KOPT-K1 (cell line): Measurements from ENCODE around the gene NAV2.
"Not testable (repeated sequence)": the region's sequence is repeated elsewhere in the genome, so short reads cannot be mapped to it uniquely, and the experiment has no call there.

Experiments
- H3K27ac ChIP-seq: fragments of 200-600 bp; sonication (generic); 2 replicates; pipeline ENCODE4 v1.5.1; 2016; ENCODE audit warnings: antibody characterized with exemption, mild to moderate bottlenecking, low read depth, low read length; ENCODE audit not compliant: poor library complexity, severe bottlenecking
- H3K36me3 ChIP-seq: fragments of 200-600 bp; sonication (generic); 2 replicates; pipeline ENCODE4 v1.5.1; 2017; ENCODE audit warnings: antibody characterized with exemption, mild to moderate bottlenecking, low read length, moderate library complexity; ENCODE audit not compliant: insufficient read depth
- H3K9me3 ChIP-seq: fragments of 200-600 bp; sonication (generic); 2 replicates; pipeline ENCODE4 v1.5.1; 2017; ENCODE audit warnings: antibody characterized with exemption, low read length, mild to moderate bottlenecking; ENCODE audit not compliant: insufficient read depth, poor library complexity, severe bottlenecking

NAV2 gene

DNA sequence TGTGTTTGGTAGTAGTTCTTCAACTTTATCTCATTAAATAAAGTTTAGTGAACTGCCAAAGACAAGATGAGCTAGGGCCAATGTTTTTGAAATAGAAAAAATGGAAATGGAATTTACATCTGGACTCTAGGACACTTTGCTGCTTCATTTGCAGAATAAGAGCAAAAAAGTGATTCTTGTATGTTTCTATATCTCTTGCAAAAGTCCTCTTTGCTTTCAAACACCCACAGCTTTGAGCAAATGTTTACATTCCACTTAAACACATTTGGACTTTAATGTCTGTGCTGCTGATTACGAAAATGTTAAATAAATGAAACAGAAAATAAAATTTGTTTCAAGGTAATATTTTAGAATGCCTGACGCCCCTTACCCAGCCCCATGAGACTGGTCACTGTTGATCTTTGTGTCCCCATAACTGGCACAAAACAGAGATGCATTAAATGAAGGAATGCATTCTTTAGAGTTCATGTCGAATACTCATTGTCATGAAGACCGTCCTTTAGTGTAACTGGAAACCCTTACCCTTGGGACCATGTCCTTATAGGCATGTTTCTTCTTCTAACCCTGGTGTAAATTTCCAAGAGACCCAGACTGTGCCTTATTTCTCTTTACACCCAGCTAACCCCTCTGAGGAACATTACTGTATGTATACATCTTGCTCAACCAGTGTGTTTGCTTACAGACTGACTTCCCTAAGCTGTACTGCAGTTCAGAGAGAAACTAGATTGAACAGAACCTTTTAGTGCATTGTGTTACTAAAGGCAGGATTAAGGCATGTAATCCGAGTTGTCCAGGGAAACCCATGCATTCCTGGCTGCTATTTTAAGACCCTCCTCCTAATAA, 199.7 kb downstream of the NAV2 start:
- no peaks in the 10 kb centered on the region for H3K9me3 ChIP-seq
- H3K36me3 ChIP-seq: no peaks in the 10 kb centered on the region
- H3K27ac ChIP-seq: no peak overlapping the region

DNA sequence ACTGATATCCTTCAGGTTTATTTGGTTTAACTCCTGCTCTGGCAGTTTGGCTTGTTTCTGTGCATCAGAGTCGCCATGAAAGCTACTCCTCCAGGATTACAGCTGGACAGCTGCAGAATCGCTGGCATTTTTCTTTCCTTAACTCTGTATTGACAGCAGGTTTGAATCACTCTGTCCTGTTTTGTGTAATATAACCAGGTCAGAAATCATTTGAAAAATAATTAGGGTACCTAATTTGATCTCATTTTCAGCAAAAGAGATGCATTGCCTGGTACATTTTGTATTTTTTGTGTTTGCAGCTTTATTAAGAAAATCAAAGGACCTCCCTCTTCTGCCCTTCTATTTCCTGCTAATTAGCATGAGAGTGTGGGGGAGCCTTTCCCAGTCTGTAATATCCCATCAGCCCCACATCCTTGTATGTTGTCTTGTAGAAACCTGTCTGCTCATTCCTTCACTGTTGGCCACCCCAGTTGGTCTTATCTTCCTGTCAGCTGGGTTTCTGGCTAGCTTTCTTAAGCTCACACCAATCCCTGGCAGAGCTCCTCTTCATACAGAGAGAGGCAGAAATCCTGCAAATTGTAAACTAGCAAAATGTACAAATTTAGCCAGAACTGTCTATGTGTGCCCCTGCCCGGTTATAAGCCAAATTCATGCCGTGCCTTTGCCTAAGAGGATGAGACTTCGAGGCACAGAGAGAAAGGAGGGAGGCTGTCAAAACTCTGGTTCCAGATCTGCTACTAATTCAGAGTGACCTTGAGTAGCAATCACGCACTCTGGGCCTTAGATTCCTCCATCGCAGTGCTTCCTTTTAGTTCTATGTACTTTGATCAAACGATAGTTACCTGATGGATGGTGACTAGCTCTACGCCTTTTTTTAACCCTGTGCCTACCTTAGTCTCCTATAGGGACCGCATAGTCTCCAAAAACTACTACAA, 200.6 kb downstream of the NAV2 start:
- H3K27ac ChIP-seq: no peak overlapping the region

DNA sequence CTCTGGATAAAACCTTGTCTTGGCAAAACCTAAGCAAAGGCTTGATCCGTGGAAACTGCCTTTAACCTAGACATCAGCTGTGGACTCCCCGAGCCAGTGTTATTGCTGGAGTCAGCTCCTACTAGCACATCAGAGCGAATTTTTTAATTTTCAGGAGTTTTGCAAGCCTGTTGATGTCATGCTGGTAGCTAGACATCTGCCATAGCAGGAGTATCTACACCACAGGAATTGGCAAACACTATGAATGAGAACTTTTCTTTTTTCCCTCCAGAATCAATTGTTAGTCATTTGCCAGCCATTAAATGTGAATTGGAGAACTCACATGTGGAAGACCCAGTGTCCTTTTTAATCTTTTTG, 201.2 kb downstream of the NAV2 start:
- Histone ChIP-seq H3K9me3 (no peaks in the 10 kb centered on the region), H3K36me3 (no peaks in the 10 kb centered on the region), H3K27ac (no peak overlapping the region)

More for the DNA sequence above, 200.6 kb downstream of the NAV2 start:
- Histone ChIP-seq H3K36me3 (no peaks in the 10 kb centered on the region), H3K9me3 (no peaks in the 10 kb centered on the region)

DNA sequence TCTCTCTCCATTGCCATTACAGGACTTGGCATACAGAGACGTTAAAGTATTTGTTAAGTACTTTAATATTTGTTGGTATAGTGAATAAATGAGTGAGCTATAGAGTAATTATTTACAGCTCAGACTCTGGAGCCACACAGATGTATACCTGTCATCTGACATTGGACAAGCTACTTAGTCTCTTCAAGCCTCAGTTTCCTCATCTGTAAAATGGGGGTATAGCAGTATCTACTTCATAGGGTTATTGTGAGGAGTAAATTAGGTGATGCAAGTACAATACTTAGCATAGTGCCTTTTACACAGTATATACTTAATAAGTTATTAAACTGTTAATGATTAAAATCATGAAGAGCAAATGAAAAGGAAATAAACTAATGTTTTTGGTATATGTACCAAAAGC, 203.2 kb downstream of the NAV2 start:
- Histone ChIP-seq H3K27ac (no peak overlapping the region), H3K36me3 (no peaks in the 10 kb centered on the region), H3K9me3 (no peaks in the 10 kb centered on the region)

DNA sequence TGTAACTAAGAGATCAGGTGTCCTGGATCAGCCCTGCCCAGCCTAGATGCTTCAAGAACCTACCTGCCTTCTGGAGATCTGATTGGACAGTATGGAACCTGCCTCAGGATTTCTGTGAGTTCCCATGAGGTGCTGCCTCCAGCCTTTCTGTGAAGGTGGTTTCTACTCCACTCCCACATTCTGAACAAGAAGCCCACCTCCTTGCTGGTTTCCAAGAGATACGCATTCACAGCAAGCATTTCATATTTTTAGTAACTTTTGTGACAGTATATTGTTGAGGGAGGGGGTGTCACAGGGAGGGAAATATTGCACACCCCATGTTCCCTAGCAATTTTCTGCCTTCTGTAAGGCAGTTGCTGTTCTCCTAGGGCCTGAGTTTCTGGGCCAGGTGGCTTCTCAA, 204.4 kb downstream of the NAV2 start:
- no peak overlapping the region for H3K27ac ChIP-seq

DNA sequence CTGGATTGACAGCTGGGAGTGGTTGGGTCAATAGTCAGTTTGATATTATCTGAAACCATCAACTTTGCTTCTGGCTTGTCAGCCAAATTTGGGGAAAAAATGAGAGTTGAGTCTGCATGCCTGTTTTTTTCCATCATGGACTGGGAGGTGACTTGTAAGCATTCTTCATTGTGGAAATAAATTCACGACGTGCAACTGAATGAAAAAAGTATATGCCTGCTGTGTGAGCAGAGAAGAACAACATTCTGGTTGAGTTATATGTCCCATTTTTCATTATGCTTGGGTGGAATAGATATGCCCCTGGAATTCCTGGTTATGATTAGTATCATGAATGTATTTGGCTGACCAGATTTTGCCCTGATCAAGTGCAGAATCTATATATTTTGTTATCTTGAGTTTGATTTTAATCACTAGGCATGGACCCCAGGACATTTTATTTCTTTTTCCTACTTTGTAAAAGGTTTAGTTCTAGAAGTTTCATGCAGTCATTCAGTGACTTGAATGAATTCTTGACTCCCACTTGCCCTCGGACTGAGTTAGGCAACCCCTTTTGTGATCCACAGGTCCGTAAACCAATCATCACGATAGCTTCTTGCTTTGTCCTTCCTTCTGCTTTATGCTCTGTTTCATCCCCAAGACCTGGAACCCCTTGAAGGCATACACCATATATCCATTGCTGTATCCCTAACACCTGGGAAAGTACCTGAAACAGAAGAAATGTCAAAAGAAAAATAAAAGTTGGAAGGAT, 205.8 kb downstream of the NAV2 start:
- Histone ChIP-seq H3K27ac (no peak overlapping the region), H3K36me3 (no peaks in the 10 kb centered on the region), H3K9me3 (no peaks in the 10 kb centered on the region)

More for the DNA sequence above, 204.4 kb downstream of the NAV2 start:
- Histone ChIP-seq H3K36me3 (no peaks in the 10 kb centered on the region), H3K9me3 (no peaks in the 10 kb centered on the region)

DNA sequence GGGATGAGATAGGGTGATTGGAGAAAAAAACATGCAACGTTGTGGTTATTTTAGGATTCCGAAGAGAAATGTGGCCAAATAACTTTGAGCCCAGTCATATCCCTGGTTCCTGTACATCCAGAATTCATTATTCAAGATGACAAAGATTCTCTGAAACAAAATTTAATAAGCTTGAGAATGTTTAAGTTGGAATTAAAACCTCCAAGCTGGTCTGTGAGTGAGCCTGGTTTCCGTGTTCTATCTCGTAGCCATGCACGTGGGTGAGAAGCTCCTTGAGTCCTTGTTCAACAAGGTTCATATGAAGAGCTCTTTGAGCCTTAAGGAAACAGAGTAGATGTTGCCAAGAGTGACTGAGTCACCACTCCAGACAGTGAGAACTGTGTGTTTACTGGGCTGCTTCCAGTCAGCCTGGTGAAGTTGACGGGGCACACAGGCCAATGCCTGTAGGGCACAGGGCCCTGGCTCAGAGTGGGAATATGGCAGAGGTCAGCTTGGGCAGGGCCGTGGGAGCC, 206.5 kb downstream of the NAV2 start:
- H3K9me3 ChIP-seq: no peaks in the 10 kb centered on the region
- no peaks in the 10 kb centered on the region for H3K36me3 ChIP-seq
- no peak overlapping the region for H3K27ac ChIP-seq

DNA sequence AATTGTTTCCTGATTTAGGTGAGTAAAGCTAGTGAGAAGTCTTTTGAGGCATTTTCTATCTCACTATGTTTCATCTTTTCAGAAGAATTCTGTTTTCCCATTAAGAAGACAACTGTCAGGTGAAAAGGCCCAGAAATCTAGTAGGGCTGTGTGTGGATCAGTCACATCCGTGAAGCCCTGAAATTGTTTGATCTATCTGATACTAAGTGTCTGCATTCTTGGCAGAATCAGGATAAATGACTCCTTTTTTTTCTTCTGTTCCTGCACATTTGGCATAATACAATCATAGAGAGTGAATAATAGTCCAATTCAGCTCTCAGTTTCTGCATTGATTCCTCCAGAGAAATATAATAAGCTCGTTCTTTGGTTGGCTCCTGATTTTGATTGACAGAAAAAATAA, 208.3 kb downstream of the NAV2 start:
- H3K9me3 ChIP-seq: no peaks in the 10 kb centered on the region
- no peaks in the 10 kb centered on the region for H3K36me3 ChIP-seq
- H3K27ac ChIP-seq: no peak overlapping the region

DNA sequence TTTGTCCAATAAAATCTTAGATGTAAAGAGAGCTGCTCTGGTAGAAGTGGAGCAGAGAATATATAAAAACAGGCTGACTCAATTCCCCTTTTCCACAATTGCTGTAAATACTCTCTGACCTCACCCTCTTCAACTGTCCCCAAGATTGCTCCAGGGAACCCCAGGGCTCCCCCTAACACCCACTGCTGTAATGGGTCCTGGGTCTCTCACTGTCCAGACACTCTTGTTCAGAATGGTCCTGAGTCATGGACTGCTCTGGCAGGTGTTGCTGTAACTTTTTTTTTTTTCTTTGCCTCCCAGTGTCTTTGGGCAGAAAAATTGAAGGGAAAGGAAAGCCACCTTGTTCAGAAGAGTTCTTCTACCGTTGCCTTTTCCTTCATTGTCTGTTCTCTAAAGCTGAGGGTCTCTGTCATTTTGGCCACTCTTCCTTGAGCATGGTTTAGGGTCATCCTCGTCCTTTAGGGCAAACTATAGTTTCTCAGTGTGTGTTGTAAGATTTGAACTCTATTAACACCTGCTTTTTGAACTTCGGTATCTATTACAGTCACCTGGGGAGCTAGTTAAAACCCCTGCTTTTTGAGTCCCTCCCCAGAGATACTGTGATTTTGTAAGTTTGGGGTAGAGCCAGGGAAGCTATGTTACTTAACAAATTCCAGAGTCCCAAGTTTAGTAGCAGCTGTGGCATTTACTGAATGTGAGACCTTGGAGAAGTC, 209.5 kb downstream of the NAV2 start:
- Histone ChIP-seq H3K27ac (no peak overlapping the region), H3K9me3 (no peaks in the 10 kb centered on the region), H3K36me3 (no peaks in the 10 kb centered on the region)

DNA sequence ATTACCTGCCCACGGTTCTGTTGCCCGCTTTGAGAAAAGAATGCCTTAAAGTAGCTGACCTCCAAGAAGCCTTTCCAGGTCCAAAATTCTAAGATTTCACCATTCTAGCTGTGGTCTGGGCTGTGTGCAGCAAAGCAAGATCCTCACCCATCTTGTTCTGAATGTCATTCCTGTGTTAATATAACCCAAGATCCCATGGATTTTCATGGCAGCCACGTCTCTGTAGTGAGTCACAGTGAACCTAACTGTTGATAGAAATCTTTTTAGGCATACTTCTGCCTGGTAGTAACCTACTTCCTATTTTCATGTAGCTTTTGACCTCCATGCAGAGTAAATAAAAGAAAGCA, 210.0 kb downstream of the NAV2 start:
- H3K36me3 ChIP-seq: no peaks in the 10 kb centered on the region
- H3K9me3 ChIP-seq: no peaks in the 10 kb centered on the region
- no peak overlapping the region for H3K27ac ChIP-seq

DNA sequence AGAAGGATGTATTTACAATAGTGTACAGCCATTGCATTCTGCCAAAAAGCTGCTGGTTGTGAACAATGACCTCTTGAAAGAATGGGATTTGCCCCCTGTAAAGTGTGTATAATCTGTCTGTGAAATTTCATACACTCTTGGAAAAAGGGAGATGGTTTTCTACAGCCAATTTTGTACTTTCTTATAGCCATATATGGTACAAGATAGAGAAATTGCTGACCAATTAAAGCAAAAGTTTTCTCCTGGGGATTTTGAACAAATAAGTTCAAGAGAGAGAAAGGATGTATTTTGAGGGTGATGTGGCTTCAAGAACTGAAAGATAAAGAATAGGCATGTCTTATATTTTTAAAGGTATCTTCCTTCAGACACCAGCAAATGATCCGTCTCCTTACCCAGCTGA, 211.0 kb downstream of the NAV2 start:
- no peak overlapping the region for H3K27ac ChIP-seq

DNA sequence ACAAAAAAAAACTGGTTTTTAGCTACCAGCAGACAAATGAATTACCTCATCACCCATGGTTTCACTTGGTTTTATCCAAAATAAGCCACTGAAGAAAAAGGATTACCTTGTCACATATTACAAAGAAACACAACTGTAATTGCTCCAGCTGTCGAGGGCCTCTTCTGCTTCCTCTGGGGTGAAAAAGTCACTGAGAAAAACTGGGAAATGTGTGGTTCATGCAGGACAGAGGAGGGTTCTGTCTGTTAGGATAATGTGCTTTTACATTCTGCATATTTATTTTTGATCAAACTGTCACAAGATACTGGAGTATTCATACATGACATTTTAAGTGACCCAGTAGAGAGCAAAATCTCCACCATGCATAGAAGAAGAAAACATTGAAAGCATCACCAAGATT, 211.7 kb downstream of the NAV2 start:
- Histone ChIP-seq H3K27ac (no peak overlapping the region), H3K36me3 (no peaks in the 10 kb centered on the region)

More for the DNA sequence above, 211.0 kb downstream of the NAV2 start:
- no peaks in the 10 kb centered on the region for H3K9me3 ChIP-seq
- H3K36me3 ChIP-seq: no peaks in the 10 kb centered on the region

DNA sequence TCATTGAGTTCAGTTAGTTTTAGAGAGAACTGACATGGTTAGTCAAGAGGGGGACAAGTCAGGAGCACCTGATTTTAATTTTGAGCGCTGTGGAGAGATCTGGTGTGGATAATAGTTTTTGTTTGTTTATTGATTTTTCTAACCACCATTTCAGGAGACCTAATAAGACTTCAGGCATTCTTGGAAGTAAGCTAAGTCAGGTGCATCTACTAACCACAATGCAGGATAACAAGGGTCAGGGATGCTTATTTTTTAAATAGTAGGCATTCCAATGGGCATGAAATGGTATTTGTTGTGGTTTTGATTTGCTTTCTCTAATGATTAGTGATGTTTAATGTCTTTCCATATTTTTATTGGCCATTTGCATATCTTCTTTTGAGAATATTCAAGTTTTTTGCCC, 212.1 kb downstream of the NAV2 start:
- Histone ChIP-seq H3K9me3 (no peaks in the 10 kb centered on the region), H3K36me3 (no peaks in the 10 kb centered on the region), H3K27ac (no peak overlapping the region)

More for the DNA sequence above, 211.7 kb downstream of the NAV2 start:
- H3K9me3 ChIP-seq: no peaks in the 10 kb centered on the region

DNA sequence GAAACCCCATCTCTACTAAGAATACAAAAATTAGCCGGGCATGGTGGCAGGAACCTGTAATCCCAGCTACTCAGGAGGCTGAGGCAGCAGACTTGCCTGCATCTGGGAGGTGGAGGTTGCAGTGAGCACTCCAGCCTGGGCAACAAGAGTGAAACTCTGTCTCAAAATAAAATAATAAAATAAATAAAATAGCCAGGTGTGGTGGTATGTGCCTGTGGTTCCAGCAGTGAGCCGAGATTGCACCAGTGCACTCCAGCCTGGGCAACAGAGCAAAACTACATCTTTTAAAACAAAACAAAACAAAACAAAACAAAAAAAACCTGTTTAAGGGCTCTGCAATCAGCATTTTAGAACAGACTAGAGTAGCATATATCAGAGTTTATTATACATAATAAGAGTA, 214.8 kb downstream of the NAV2 start:
- not testable (repeated sequence) for H3K9me3 ChIP-seq, H3K36me3 ChIP-seq, H3K27ac ChIP-seq
